ENCODE data around the gene LRCH3.

DNA sequence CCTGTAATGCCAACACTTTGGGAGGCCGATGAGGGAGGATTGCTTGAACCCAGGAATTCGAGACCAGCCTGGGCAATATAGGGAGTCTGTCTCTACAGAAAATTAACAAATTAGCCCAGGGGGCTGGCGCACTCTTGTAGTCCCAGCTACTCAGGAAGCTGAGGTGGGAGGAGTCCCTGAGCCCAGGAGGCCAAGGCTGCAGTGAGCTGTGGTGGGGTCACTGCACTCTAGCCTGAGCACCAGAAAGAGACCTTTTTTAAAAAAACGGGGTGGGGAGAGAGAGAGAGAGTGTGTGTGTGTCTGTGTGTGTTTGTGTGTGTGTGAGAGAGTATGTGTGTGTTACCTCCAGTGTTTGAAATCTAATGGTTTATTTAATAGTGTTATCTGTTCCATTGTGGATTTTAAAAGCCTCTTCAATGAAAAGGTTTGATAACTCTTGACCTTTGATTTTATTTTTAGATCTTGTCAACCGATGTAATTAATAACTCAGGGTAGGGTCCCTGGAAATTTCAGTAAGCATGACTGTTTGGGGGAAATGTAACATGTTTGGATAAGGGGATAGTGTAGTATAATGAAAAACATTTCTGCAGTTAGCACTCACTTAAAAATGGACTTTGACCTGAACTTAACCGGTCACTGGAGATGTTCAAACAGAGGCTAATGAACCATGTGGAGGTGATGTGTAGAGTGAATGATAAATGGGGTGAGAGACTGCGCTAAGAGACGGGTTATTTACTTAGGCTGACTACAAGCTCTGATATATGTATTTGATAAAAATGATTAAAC is 29.7 kb downstream of the LRCH3 start:
- no peak for TF ChIP-seq CTCF (IDR thresholded peaks at IDR 0.05; ENCODE audit: poor library complexity, severe bottlenecking)
- TF ChIP-seq EP300 (conservative IDR thresholded peaks at IDR 0.05; ENCODE audit: poor library complexity, severe bottlenecking), result no peak
- no peak for TF ChIP-seq POLR2AphosphoS5 (IDR thresholded peaks at IDR 0.05)
- no peak for TF ChIP-seq EZH2 (IDR thresholded peaks at IDR 0.05; ENCODE audit: borderline replicate concordance, insufficient read depth, low read length, poor library complexity, severe bottlenecking)
- no peak for TF ChIP-seq TAF1 (IDR thresholded peaks at IDR 0.05; ENCODE audit: low read depth)
- TF ChIP-seq MXI1 (conservative IDR thresholded peaks at IDR 0.05; ENCODE audit: poor library complexity, severe bottlenecking), result no peak

All from neural cell (in vitro differentiated cells).